ENCODE data around the gene OR51L1.
A peak's percentile ranks its signal among the peaks of the same experiment; 100 is the strongest.
"Not testable (repeated sequence)": the region's sequence is repeated elsewhere in the genome, so short reads cannot be mapped to it uniquely, and the experiment has no call there.

The OR51L1 gene

GRCh38 chr11:4994551-4994950 is at the start of gene OR51L1:
TSS of gene OR51L1 (plus strand) at chr11:4994851. CDS start at chr11:4998983, 4,132 bp downstream.
- DNase-seq = no peak

GRCh38 chr11:4947505-4947904 is 47.1 kb upstream of the OR51L1 start, which contains the start of gene OR51A4:
TSS of gene OR51A4 (minus strand) at chr11:4947605. CDS start at chr11:4947100, 505 bp downstream.
- DNase-seq = no peak

- DNase-seq = not testable (repeated sequence)
Measured at GRCh38 chr11:4955613-4956012, 39.0 kb upstream of the OR51L1 start, which contains the start of gene OR51A2. TSS of gene OR51A2 (minus strand) at chr11:4955713. CDS start at chr11:4955713, 0 bp downstream.

- DNase-seq = no peak
Measured at GRCh38 chr11:4957396-4957795, 37.3 kb upstream of the OR51L1 start.

GRCh38 chr11:4960877-4961276 is 33.8 kb upstream of the OR51L1 start:
- DNase-seq = no peak

GRCh38 chr11:4962816-4963215 is 31.8 kb upstream of the OR51L1 start:
- DNase-seq = no peak

GRCh38 chr11:4975436-4975835 is 19.2 kb upstream of the OR51L1 start:
- DNase-seq = no peak

GRCh38 chr11:4979036-4979435 is 15.6 kb upstream of the OR51L1 start:
- no peak for DNase-seq

- no peak for DNase-seq
Measured at GRCh38 chr11:4982678-4983077, 12.0 kb upstream of the OR51L1 start.

- DNase-seq = no peak
Measured at GRCh38 chr11:4983841-4984240, 10.8 kb upstream of the OR51L1 start.

GRCh38 chr11:4991060-4991459 is 3.6 kb upstream of the OR51L1 start:
- DNase-seq = no peak

GRCh38 chr11:5004424-5005274 is 10.0 kb downstream of the OR51L1 start:
- DNase-seq = peak; percentile 50

- DNase-seq = peak; percentile 3
Measured at GRCh38 chr11:5007561-5007960, 12.9 kb downstream of the OR51L1 start.

- DNase-seq = no peak
Measured at GRCh38 chr11:5011254-5011653, 16.6 kb downstream of the OR51L1 start.

GRCh38 chr11:5013012-5013411 is 18.4 kb downstream of the OR51L1 start:
- no peak for DNase-seq

- DNase-seq = no peak
Measured at GRCh38 chr11:5021996-5022395, 27.3 kb downstream of the OR51L1 start.

- no peak for DNase-seq
Measured at GRCh38 chr11:5036669-5037068, 42.0 kb downstream of the OR51L1 start.

- DNase-seq = no peak
Measured at GRCh38 chr11:5037926-5038325, 43.3 kb downstream of the OR51L1 start.

- no peak for DNase-seq
Measured at GRCh38 chr11:5038341-5038740, 43.7 kb downstream of the OR51L1 start.

- no peak for DNase-seq
Measured at GRCh38 chr11:5040876-5041275, 46.2 kb downstream of the OR51L1 start.

- DNase-seq = no peak
Measured at GRCh38 chr11:5042091-5042490, 47.4 kb downstream of the OR51L1 start.

GRCh38 chr11:5043380-5043779 is 48.7 kb downstream of the OR51L1 start:
- DNase-seq = no peak

- DNase-seq = no peak
Measured at GRCh38 chr11:5046226-5046625, 51.6 kb downstream of the OR51L1 start, which contains the start of gene OR52J3. TSS of gene OR52J3 (plus strand) at chr11:5046526. CDS start at chr11:5046526, 0 bp downstream.

GRCh38 chr11:5046754-5047330 is 52.2 kb downstream of the OR51L1 start:
- DNase-seq = no peak
